GM12892 (cell line): ENCODE measurements around the gene PLEK2.

Experiments used
- POLR2A ChIP-seq: IDR thresholded peaks from 2 replicates; pipeline ENCODE4 v1.6.1; 2011; ENCODE audit warnings: low read depth, low read length, control low read depth
- POLR2AphosphoS5 ChIP-seq: IDR thresholded peaks from 2 replicates; pipeline ENCODE4 v1.6.1; 2011; ENCODE audit warnings: low read depth, low read length, control low read depth

- no peak for TF ChIP-seq POLR2AphosphoS5
- TF ChIP-seq POLR2A, result no peak
Observed at GRCh38 chr14:67357186-67357968, 54.6 kb downstream of the PLEK2 start.
